Lower leg skin (tissue), 3 donors: Measurements from ENCODE around the gene TLR10.

ENCODE experiments used
- POLR2A ChIP-seq, 2 donors: fragments of 450-650 bp; IDR thresholded peaks; one replicate each; pipeline ENCODE4 v1.6.1; 2016 to 2017; ENCODE audit warnings: antibody characterized with exemption in 2 of 2, mild to moderate bottlenecking in 1 of 2, moderate library complexity in 1 of 2
- TF ChIP-seq, protein P1 (sequence below), 3 donors: fragments of 450-650 bp; IDR thresholded peaks; one replicate each; pipeline ENCODE4 v1.5.1; 2016; ENCODE audit warnings: antibody characterized with exemption in 3 of 3, mild to moderate bottlenecking in 3 of 3, moderate library complexity in 2 of 3

DNA sequence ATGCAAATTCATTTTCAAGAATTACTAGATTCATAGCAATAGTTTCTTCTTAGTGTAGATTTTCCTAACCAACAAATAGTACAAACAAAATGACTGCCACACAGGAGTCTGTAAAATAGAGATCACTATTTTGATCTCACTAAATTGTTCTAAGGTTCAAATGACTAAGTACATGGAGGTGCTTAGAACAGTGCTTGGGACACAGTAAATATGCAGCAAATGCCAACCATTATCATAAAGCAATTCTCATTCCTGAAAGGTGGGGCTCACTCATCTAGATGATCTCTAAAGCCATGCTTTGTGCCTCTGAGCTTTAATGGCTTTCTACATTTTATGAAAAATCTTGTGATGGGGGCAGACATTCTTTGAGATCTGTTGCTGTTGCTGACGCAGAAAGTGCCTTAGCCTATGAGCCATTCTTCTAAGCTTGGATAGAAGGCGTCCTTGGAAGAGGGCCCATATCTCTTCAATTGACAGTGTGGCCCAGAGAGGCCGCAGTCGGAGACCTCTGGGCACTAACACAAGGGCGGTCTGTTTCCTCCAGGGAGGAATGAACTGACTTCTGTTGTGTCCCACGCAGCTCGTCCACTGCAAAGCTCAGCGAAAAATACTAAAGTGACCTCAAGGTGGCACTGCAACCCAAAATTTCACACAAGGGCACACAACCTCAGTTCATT lies 23.5 kb downstream of the TLR10 start:
- TF ChIP-seq POLR2A (IDR thresholded peaks at IDR 0.05): no peak
- TF ChIP-seq, protein P1, sequence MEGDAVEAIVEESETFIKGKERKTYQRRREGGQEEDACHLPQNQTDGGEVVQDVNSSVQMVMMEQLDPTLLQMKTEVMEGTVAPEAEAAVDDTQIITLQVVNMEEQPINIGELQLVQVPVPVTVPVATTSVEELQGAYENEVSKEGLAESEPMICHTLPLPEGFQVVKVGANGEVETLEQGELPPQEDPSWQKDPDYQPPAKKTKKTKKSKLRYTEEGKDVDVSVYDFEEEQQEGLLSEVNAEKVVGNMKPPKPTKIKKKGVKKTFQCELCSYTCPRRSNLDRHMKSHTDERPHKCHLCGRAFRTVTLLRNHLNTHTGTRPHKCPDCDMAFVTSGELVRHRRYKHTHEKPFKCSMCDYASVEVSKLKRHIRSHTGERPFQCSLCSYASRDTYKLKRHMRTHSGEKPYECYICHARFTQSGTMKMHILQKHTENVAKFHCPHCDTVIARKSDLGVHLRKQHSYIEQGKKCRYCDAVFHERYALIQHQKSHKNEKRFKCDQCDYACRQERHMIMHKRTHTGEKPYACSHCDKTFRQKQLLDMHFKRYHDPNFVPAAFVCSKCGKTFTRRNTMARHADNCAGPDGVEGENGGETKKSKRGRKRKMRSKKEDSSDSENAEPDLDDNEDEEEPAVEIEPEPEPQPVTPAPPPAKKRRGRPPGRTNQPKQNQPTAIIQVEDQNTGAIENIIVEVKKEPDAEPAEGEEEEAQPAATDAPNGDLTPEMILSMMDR (IDR thresholded peaks at IDR 0.05): peak in 1 of 3 donors; percentile 42
